HepG2 (cell line): ENCODE results near the gene VILL. TPM values are rescaled to one million over a fixed set of nuclear protein-coding genes. Genes with fewer than 3 reads are reported as not detected.

ENCODE experiments used
- AGO2 ChIP-seq: fragments of 200-400 bp; formaldehyde crosslinking; optimal IDR thresholded peaks from 2 replicates; pipeline ENCODE3; 2017; ENCODE audit warnings: mild to moderate bottlenecking, low read depth, low read length, moderate library complexity
- ETV5 ChIP-seq: IDR thresholded peaks from 2 replicates; pipeline ENCODE4 v1.6.1; 2018; ENCODE audit warnings: missing biosample characterization, missing genetic modification reagents, inconsistent platforms, borderline replicate concordance
- HNF4G ChIP-seq, 2 experiments: sonication (generic) in 1 of 2; formaldehyde crosslinking in 1 of 2; IDR thresholded peaks; 2 replicates each; pipeline versions ENCODE4 v1.4.0 to v1.6.1; 2011 to 2020; ENCODE audit warnings: borderline replicate concordance in 2 of 2, low read depth in 2 of 2, mild to moderate bottlenecking in 2 of 2, low read length in 1 of 2, missing genetic modification reagents in 1 of 2, moderate library complexity in 1 of 2
- HOXA7 ChIP-seq: sonication (generic); formaldehyde crosslinking; IDR thresholded peaks from 2 replicates; pipeline ENCODE4 v1.8.1; 2022; ENCODE audit warnings: mild to moderate bottlenecking, missing genetic modification reagents, moderate library complexity
- KLF12 ChIP-seq: sonication (generic); formaldehyde crosslinking; IDR thresholded peaks from 2 replicates; pipeline ENCODE4 v1.4.0; 2020; ENCODE audit warnings: missing genetic modification reagents, borderline replicate concordance
- MAFG ChIP-seq: sonication (generic); formaldehyde crosslinking; IDR thresholded peaks from 2 replicates; pipeline ENCODE4 v1.5.1; 2020; ENCODE audit warnings: mild to moderate bottlenecking, missing genetic modification reagents
- MZF1 ChIP-seq: sonication (generic); formaldehyde crosslinking; IDR thresholded peaks from 2 replicates; pipeline ENCODE4 v1.8.1; 2023; ENCODE audit warnings: mild to moderate bottlenecking, missing genetic modification reagents, borderline replicate concordance
- NCOA1 ChIP-seq: sonication (generic); formaldehyde crosslinking; IDR thresholded peaks from 2 replicates; pipeline ENCODE4 v1.9.0; 2021; ENCODE audit warnings: missing genetic modification reagents
- ZBTB1 ChIP-seq: sonication (generic); formaldehyde crosslinking; IDR thresholded peaks from 2 replicates; pipeline ENCODE4 v1.4.0; 2020; ENCODE audit warnings: missing genetic modification reagents, borderline replicate concordance
- ZNF263 ChIP-seq: sonication (generic); formaldehyde crosslinking; IDR thresholded peaks from 2 replicates; pipeline ENCODE4 v1.4.0; 2020; ENCODE audit warnings: missing genetic modification reagents
- ZNF274 ChIP-seq: sonication (generic); formaldehyde crosslinking; IDR thresholded peaks from 2 replicates; pipeline ENCODE4 v1.5.1; 2020; ENCODE audit warnings: mild to moderate bottlenecking, missing genetic modification reagents
- ZNF441 ChIP-seq: sonication (generic); formaldehyde crosslinking; IDR thresholded peaks from 2 replicates; pipeline ENCODE4 v1.7.0; 2021; ENCODE audit warnings: missing genetic modification reagents, borderline replicate concordance
- ZNF564 ChIP-seq: sonication (generic); formaldehyde crosslinking; IDR thresholded peaks from 2 replicates; pipeline ENCODE4 v1.8.1; 2023; ENCODE audit warnings: mild to moderate bottlenecking, missing genetic modification reagents
- ZSCAN30 ChIP-seq: sonication (generic); formaldehyde crosslinking; IDR thresholded peaks from 2 replicates; pipeline ENCODE4 v1.5.0; 2020; ENCODE audit warnings: mild to moderate bottlenecking, missing genetic modification reagents
- polyA plus RNA-seq, 8 experiments: library from polyadenylated mRNA; depleted of rRNA in 3 of 8; stranded (reverse) in 7 of 8; unstranded in 1 of 8; fragments of >200 nt; fragmentation: Illumina TruSeq in 4 of 8; extraction: Trizol in 4 of 8; gene quantifications; 2 replicates each; pipeline versions ENCODE4 v1.2.1 to v1.2.3, GENCODE V29; 2011 to 2016; ENCODE audit warnings: low read depth in 4 of 8, missing spikeins in 1 of 8, mixed read lengths in 1 of 8; ENCODE audit not compliant: insufficient read depth in 1 of 8
- total RNA-seq, 5 experiments: library from RNA; depleted of rRNA; stranded (reverse); fragments of >200 nt; fragmentation: Illumina TruSeq; extraction: Trizol; gene quantifications; 2 replicates each; pipeline ENCODE4 v1.2.3, GENCODE V29; 2016; ENCODE audit warnings: low read depth in 1 of 5
- TF ChIP-seq, protein P1 (sequence below): sonication (generic); formaldehyde crosslinking; conservative IDR thresholded peaks from 2 replicates; pipeline ENCODE4 v1.4.0; 2020; ENCODE audit warnings: mild to moderate bottlenecking, missing genetic modification reagents, moderate library complexity
- TF ChIP-seq, protein P2 (sequence below): sonication (generic); formaldehyde crosslinking; IDR thresholded peaks from 2 replicates; pipeline ENCODE4 v1.4.0; 2020; ENCODE audit warnings: missing genetic modification reagents, borderline replicate concordance
- TF ChIP-seq, protein P3 (sequence below): sonication (generic); formaldehyde crosslinking; IDR thresholded peaks from 2 replicates; pipeline ENCODE4 v1.9.0; 2022; ENCODE audit warnings: low read depth, missing genetic modification reagents
- TF ChIP-seq, protein P4 (sequence below): sonication (generic); formaldehyde crosslinking; conservative IDR thresholded peaks from 2 replicates; pipeline ENCODE4 v1.4.0; 2020; ENCODE audit warnings: missing genetic modification reagents
- TF ChIP-seq, protein P5 (sequence below): sonication (generic); formaldehyde crosslinking; IDR thresholded peaks from 2 replicates; pipeline ENCODE4 v1.4.0; 2020; ENCODE audit warnings: missing genetic modification reagents, mild to moderate bottlenecking, borderline replicate concordance

VILL gene
- total and polyA plus RNA-seq, 2 of the 13 experiments (the other 11 are each of a cell fraction or from before 2014, with no cell fraction given), result 3.2 to 5.3 TPM

DNA sequence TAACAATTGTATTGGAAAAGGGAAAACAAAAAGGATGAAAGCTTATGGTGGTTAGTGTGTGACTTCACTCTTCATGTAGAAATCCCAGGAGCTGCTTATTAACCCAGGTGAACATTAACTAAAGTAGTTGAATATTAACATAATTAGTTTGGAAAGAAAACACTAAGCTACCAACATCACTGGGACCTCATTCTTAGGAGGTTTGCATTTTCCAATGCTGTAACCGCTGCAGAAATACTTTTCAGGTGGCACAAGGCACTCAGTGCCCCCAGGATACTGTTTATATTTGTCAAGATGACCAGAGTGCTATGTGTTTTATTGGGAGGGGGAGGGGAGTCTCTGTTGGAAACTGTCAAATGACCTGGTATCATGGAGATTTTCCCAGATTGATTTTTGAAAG lies 25.9 kb upstream of the VILL start (continued):
- TF ChIP-seq HNF4G (IDR thresholded peaks at IDR 0.05; ENCODE audit: borderline replicate concordance, low read depth, low read length) (no peak), HNF4G (CRISPR knock-in tag; IDR thresholded peaks at IDR 0.05; ENCODE audit: borderline replicate concordance, low read depth) (no peak), NCOA1 (CRISPR knock-in tag) (no peak), ZNF564 (CRISPR knock-in tag) (no peak), ZNF274 (no peak), ZNF263 (no peak), ETV5 (CRISPR knock-in tag) (peak; percentile 36; the same call in 1 of the 2 replicates), KLF12 (0 out of 2 replicates have a peak, but pooled peaks have one; percentile 31), MAFG (no peak), ZBTB1 (CRISPR knock-in tag) (no peak), AGO2 (no peak), ZSCAN30 (CRISPR knock-in tag) (no peak), MZF1 (CRISPR knock-in tag) (no peak), HOXA7 (CRISPR knock-in tag) (no peak), ZNF441 (CRISPR knock-in tag) (no peak)
- TF ChIP-seq, protein P1, sequence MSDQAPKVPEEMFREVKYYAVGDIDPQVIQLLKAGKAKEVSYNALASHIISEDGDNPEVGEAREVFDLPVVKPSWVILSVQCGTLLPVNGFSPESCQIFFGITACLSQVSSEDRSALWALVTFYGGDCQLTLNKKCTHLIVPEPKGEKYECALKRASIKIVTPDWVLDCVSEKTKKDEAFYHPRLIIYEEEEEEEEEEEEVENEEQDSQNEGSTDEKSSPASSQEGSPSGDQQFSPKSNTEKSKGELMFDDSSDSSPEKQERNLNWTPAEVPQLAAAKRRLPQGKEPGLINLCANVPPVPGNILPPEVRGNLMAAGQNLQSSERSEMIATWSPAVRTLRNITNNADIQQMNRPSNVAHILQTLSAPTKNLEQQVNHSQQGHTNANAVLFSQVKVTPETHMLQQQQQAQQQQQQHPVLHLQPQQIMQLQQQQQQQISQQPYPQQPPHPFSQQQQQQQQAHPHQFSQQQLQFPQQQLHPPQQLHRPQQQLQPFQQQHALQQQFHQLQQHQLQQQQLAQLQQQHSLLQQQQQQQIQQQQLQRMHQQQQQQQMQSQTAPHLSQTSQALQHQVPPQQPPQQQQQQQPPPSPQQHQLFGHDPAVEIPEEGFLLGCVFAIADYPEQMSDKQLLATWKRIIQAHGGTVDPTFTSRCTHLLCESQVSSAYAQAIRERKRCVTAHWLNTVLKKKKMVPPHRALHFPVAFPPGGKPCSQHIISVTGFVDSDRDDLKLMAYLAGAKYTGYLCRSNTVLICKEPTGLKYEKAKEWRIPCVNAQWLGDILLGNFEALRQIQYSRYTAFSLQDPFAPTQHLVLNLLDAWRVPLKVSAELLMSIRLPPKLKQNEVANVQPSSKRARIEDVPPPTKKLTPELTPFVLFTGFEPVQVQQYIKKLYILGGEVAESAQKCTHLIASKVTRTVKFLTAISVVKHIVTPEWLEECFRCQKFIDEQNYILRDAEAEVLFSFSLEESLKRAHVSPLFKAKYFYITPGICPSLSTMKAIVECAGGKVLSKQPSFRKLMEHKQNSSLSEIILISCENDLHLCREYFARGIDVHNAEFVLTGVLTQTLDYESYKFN, result peak; percentile 86
- TF ChIP-seq, protein P2, sequence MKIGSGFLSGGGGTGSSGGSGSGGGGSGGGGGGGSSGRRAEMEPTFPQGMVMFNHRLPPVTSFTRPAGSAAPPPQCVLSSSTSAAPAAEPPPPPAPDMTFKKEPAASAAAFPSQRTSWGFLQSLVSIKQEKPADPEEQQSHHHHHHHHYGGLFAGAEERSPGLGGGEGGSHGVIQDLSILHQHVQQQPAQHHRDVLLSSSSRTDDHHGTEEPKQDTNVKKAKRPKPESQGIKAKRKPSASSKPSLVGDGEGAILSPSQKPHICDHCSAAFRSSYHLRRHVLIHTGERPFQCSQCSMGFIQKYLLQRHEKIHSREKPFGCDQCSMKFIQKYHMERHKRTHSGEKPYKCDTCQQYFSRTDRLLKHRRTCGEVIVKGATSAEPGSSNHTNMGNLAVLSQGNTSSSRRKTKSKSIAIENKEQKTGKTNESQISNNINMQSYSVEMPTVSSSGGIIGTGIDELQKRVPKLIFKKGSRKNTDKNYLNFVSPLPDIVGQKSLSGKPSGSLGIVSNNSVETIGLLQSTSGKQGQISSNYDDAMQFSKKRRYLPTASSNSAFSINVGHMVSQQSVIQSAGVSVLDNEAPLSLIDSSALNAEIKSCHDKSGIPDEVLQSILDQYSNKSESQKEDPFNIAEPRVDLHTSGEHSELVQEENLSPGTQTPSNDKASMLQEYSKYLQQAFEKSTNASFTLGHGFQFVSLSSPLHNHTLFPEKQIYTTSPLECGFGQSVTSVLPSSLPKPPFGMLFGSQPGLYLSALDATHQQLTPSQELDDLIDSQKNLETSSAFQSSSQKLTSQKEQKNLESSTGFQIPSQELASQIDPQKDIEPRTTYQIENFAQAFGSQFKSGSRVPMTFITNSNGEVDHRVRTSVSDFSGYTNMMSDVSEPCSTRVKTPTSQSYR (CRISPR knock-in tag), result peak; percentile 72; the same call in 1 of the 2 replicates
- TF ChIP-seq, protein P3, sequence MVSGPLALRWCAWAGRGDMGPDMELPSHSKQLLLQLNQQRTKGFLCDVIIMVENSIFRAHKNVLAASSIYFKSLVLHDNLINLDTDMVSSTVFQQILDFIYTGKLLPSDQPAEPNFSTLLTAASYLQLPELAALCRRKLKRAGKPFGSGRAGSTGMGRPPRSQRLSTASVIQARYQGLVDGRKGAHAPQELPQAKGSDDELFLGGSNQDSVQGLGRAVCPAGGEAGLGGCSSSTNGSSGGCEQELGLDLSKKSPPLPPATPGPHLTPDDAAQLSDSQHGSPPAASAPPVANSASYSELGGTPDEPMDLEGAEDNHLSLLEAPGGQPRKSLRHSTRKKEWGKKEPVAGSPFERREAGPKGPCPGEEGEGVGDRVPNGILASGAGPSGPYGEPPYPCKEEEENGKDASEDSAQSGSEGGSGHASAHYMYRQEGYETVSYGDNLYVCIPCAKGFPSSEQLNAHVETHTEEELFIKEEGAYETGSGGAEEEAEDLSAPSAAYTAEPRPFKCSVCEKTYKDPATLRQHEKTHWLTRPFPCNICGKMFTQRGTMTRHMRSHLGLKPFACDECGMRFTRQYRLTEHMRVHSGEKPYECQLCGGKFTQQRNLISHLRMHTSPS (CRISPR knock-in tag), result peak; percentile 78; the same call in 1 of the 2 replicates
- TF ChIP-seq, protein P4, sequence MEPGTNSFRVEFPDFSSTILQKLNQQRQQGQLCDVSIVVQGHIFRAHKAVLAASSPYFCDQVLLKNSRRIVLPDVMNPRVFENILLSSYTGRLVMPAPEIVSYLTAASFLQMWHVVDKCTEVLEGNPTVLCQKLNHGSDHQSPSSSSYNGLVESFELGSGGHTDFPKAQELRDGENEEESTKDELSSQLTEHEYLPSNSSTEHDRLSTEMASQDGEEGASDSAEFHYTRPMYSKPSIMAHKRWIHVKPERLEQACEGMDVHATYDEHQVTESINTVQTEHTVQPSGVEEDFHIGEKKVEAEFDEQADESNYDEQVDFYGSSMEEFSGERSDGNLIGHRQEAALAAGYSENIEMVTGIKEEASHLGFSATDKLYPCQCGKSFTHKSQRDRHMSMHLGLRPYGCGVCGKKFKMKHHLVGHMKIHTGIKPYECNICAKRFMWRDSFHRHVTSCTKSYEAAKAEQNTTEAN (CRISPR knock-in tag), result 0 out of 2 replicates have a peak, but pooled peaks have one; percentile 47
- TF ChIP-seq, protein P5, sequence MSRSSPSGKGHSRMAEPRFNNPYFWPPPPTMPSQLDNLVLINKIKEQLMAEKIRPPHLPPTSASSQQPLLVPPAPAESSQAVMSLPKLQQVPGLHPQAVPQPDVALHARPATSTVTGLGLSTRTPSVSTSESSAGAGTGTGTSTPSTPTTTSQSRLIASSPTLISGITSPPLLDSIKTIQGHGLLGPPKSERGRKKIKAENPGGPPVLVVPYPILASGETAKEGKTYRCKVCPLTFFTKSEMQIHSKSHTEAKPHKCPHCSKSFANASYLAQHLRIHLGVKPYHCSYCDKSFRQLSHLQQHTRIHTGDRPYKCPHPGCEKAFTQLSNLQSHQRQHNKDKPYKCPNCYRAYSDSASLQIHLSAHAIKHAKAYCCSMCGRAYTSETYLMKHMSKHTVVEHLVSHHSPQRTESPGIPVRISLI (CRISPR knock-in tag), result no peak; the same call in 1 of the 2 replicates
